ENCODE measurements around the gene SNX18.

SNX18 gene

GRCh38 chr5:54518146-54518817 is 723 bp downstream of the SNX18 start:
- DNase-seq (ENCODE audit: low spot score), result peak; percentile 78
- in situ Hi-C loops (cut with MboI; ENCODE audit: low sequenced_read_pairs, unreplicated experiment), result no loop called here
- no peak for TF ChIP-seq CTCF (IDR thresholded peaks at IDR 0.05; ENCODE audit: borderline replicate concordance, control extremely low read depth, extremely low read depth, insufficient read depth, missing control alignments)

- in situ Hi-C loops (cut with MboI; ENCODE audit: low sequenced_read_pairs, unreplicated experiment), result no loop called here
- TF ChIP-seq CTCF (IDR thresholded peaks at IDR 0.05; ENCODE audit: borderline replicate concordance, control extremely low read depth, extremely low read depth, insufficient read depth, missing control alignments), result no peak
- DNase-seq (ENCODE audit: low spot score), result no peak
These were observed 1.4 kb downstream of the SNX18 start for GRCh38 chr5:54518818-54519508.

GRCh38 chr5:54519509-54519876 is 1.9 kb downstream of the SNX18 start:
- no peak for TF ChIP-seq CTCF (IDR thresholded peaks at IDR 0.05; ENCODE audit: borderline replicate concordance, control extremely low read depth, extremely low read depth, insufficient read depth, missing control alignments)
- no peak for DNase-seq (ENCODE audit: low spot score)
- in situ Hi-C loops (cut with MboI; ENCODE audit: low sequenced_read_pairs, unreplicated experiment), result no loop called here

GRCh38 chr5:54520438-54520846 is 2.9 kb downstream of the SNX18 start:
- TF ChIP-seq CTCF (IDR thresholded peaks at IDR 0.05; ENCODE audit: borderline replicate concordance, control extremely low read depth, extremely low read depth, insufficient read depth, missing control alignments), result no peak
- in situ Hi-C loops (cut with MboI; ENCODE audit: low sequenced_read_pairs, unreplicated experiment), result loop anchor here (10.0 kb wide), 1 partner anchor 334 kb away; no protein-coding TSS in a partner anchor
- DNase-seq (ENCODE audit: low spot score), result no peak

GRCh38 chr5:54520940-54521339 is 3.4 kb downstream of the SNX18 start:
- TF ChIP-seq CTCF (IDR thresholded peaks at IDR 0.05; ENCODE audit: borderline replicate concordance, control extremely low read depth, extremely low read depth, insufficient read depth, missing control alignments), result no peak
- no peak for DNase-seq (ENCODE audit: low spot score)
- in situ Hi-C loops (cut with MboI; ENCODE audit: low sequenced_read_pairs, unreplicated experiment), result loop anchor here (10.0 kb wide), 1 partner anchor 334 kb away; no protein-coding TSS in a partner anchor

GRCh38 chr5:54521856-54522479 is 4.4 kb downstream of the SNX18 start:
- no peak for DNase-seq (ENCODE audit: low spot score)
- no peak for TF ChIP-seq CTCF (IDR thresholded peaks at IDR 0.05; ENCODE audit: borderline replicate concordance, control extremely low read depth, extremely low read depth, insufficient read depth, missing control alignments)
- in situ Hi-C loops (cut with MboI; ENCODE audit: low sequenced_read_pairs, unreplicated experiment), result loop anchor here (10.0 kb wide), 1 partner anchor 333 kb away; no protein-coding TSS in a partner anchor
